Ovary (tissue), 9 donors: ENCODE measurements around the gene MEGF9. TPM values are rescaled to one million over a fixed set of nuclear protein-coding genes. Genes with fewer than 3 reads are reported as not detected.

Experiments
- DNase-seq, 5 donors: peaks; one replicate each; pipeline ENCODE4 v3.0.0-alpha.2; 2019 to 2020
- H3K27ac ChIP-seq, 2 donors: fragments of 200-600 bp; one replicate each; pipeline versions ENCODE4 v1.5.1 to v1.8.0; 2019 to 2022
- H3K27me3 ChIP-seq: fragments of 200-600 bp; one replicate; pipeline ENCODE4 v1.8.0; 2022
- H3K36me3 ChIP-seq: fragments of 200-600 bp; sonication (generic); one replicate; pipeline ENCODE4 v1.5.1; 2019
- H3K4me1 ChIP-seq: one replicate; pipeline ENCODE4 v1.8.1; 2013; ENCODE audit warnings: mild to moderate bottlenecking, moderate library complexity; ENCODE audit not compliant: insufficient read depth
- H3K4me3 ChIP-seq: fragments of 200-600 bp; sonication (generic); one replicate; pipeline ENCODE4 v1.5.1; 2017
- H3K9me3 ChIP-seq, 2 donors: fragments of 200-600 bp in 1 of 2; sonication (generic) in 1 of 2; one replicate each; pipeline versions ENCODE4 v1.5.1 to v1.8.1; 2013 to 2019; ENCODE audit warnings: mild to moderate bottlenecking in 1 of 2, moderate library complexity in 1 of 2
- CTCF ChIP-seq, 3 donors: fragments of 450-650 bp in 2 of 3; fragments of 200-600 bp in 1 of 3; IDR thresholded peaks; one replicate each; pipeline versions ENCODE4 v1.5.1 to v1.8.0; 2016 to 2022; ENCODE audit warnings: antibody characterized with exemption in 3 of 3, mild to moderate bottlenecking in 1 of 3
- EP300 ChIP-seq: sonication (generic); formaldehyde crosslinking; IDR thresholded peaks from one replicate; pipeline ENCODE4 v1.6.1; 2017; ENCODE audit warnings: antibody characterized with exemption
- POLR2A ChIP-seq: fragments of 450-650 bp; IDR thresholded peaks from one replicate; pipeline ENCODE4 v1.6.1; 2017; ENCODE audit warnings: antibody characterized with exemption, mild to moderate bottlenecking, moderate library complexity
- WGBS, 3 donors: extraction: QIAGEN DNeasy Blood & Tissue Kit in 1 of 3; methylation state at CpG; one replicate each; pipeline versions ENCODE4 v1.1.5 to v1.1.7; 2013 to 2017; 5-methylcytosine and 5-hydroxymethylcytosine counted together
- intact Hi-C, 4 donors: fragments of 100-400 bp; cut with DNase I; formaldehyde crosslinking; loops; one replicate each; pipeline versions ENCODE4 v1.11.0 to v1.15.1; 2022 to 2023
- polyA plus RNA-seq, 2 donors: library from polyadenylated mRNA; stranded (reverse); fragments of 200-250 nt in 1 of 2; fragments of 350-450 nt in 1 of 2; fragmentation: Illumina TruSeq in 1 of 2; extraction: RNeasy Lipid Tissue Mini Kit (QIAGEN cat#74804) in 1 of 2; gene quantifications; one replicate each; pipeline ENCODE4 v1.2.3, GENCODE V29; 2013 to 2014
- total RNA-seq, 7 donors: library from RNA; depleted of rRNA in 2 of 7; stranded (reverse); fragments of >200 nt in 2 of 7; fragmentation: NEBNext Ultra II Directional in 3 of 7; extraction: Animal tissue kit (Norgen Biotek cat#: 25700) in 3 of 7; gene quantifications; one replicate each; pipeline versions ENCODE4 v1.1.0 to v1.2.4, GENCODE V29; 2016 to 2023
- donor health status: DM: no; HTN: no; CAD: no; lungs with moderate emphysema.
- donor health status: DM: no; HTN: no; CAD: no.
- donor health status: Bipolar disorder and iron deficiency.
- donor health status: DM: yes; HTN: yes; CAD: no.
- donor health status: DM: no; HTN: no; CAD: no.
- donor health status: DM: yes; HTN: yes; CAD: no.

MEGF9 gene
- total and polyA plus RNA-seq, 9 donors: 9.9 to 27.3 (median 14.6) TPM

- no peak for TF ChIP-seq POLR2A
- no peak for TF ChIP-seq CTCF (IDR thresholded peaks at IDR 0.05)
- TF ChIP-seq EP300: no peak
- no peaks in the 10 kb centered on the region for H3K27me3 ChIP-seq
- H3K4me1 ChIP-seq: peaks cover 7% of the 10 kb centered on the region
- no peaks in the 10 kb centered on the region for H3K36me3 ChIP-seq
- no peaks in the 10 kb centered on the region for H3K9me3 ChIP-seq
- H3K27ac ChIP-seq: peak overlapping the region in 1 of 2 donors; percentile 11
- H3K4me3 ChIP-seq: no peak overlapping the region
- 91 to 98% (median 94%) methylated on average over 5 of the region's 5 CpGs for WGBS, 3 donors
- intact Hi-C loops: no loop called here
- DNase-seq: no peak
Observed at GRCh38 chr9:120570296-120570695, 144.0 kb downstream of the MEGF9 start.

- Histone ChIP-seq H3K9me3 (no peaks in the 10 kb centered on the region), H3K4me3 (no peak overlapping the region), H3K27ac (no peak overlapping the region), H3K36me3 (no peaks in the 10 kb centered on the region), H3K4me1 (peaks cover 7% of the 10 kb centered on the region), H3K27me3 (no peaks in the 10 kb centered on the region)
- intact Hi-C loops: no loop called here
- no peak for DNase-seq
- TF ChIP-seq POLR2A (no peak), CTCF (IDR thresholded peaks at IDR 0.05) (no peak), EP300 (no peak)
- 71 to 83% (median 77%) methylated on average over 5 of the region's 5 CpGs for WGBS, 3 donors
Observed at GRCh38 chr9:120569556-120569955, 144.7 kb downstream of the MEGF9 start.

GRCh38 chr9:120568816-120569215, 145.5 kb downstream of the MEGF9 start:
- WGBS, 3 donors: 90 to 96% (median 92%) methylated on average over 5 of the region's 5 CpGs
- TF ChIP-seq POLR2A (no peak), CTCF (IDR thresholded peaks at IDR 0.05) (no peak), EP300 (no peak)
- no peak overlapping the region for H3K27ac ChIP-seq
- H3K4me1 ChIP-seq: peaks cover 7% of the 10 kb centered on the region
- H3K36me3 ChIP-seq: no peaks in the 10 kb centered on the region
- H3K9me3 ChIP-seq: no peaks in the 10 kb centered on the region
- no peak for DNase-seq
- no peak overlapping the region for H3K4me3 ChIP-seq
- H3K27me3 ChIP-seq: no peaks in the 10 kb centered on the region
- intact Hi-C loops: no loop called here

- DNase-seq: no peak
- TF ChIP-seq CTCF (IDR thresholded peaks at IDR 0.05) (no peak), POLR2A (no peak), EP300 (no peak)
- intact Hi-C loops: no loop called here
- no peaks in the 10 kb centered on the region for H3K27me3 ChIP-seq
- no peaks in the 10 kb centered on the region for H3K9me3 ChIP-seq
- H3K4me3 ChIP-seq: no peak overlapping the region
- H3K27ac ChIP-seq: no peak overlapping the region
- H3K36me3 ChIP-seq: no peaks in the 10 kb centered on the region
- 95 to 99% (median 98%) methylated on average over 4 of the region's 4 CpGs for whole genome bisulfite sequencing, 3 donors
- H3K4me1 ChIP-seq: peaks cover 11% of the 10 kb centered on the region
Observed at GRCh38 chr9:120567874-120568273, 146.4 kb downstream of the MEGF9 start.
